Transverse colon (tissue), 4 donors: Measurements from ENCODE around the gene KIAA1217. TPM values are rescaled to one million over a fixed set of nuclear protein-coding genes. Genes with fewer than 3 reads are reported as not detected.

Source experiments
- DNase-seq: peaks from one replicate; pipeline ENCODE4 v3.0.0-alpha.2; 2019
- H3K27ac ChIP-seq, 4 donors: fragments of 200-600 bp; sonication (generic); 2 replicates each; pipeline ENCODE4 v1.5.1; 2016 to 2018; ENCODE audit warnings: inconsistent platforms in 4 of 4
- H3K27me3 ChIP-seq: fragments of 200-600 bp; sonication (generic); 2 replicates; pipeline ENCODE4 v1.5.1; 2017; ENCODE audit warnings: inconsistent platforms
- H3K36me3 ChIP-seq, 4 donors: fragments of 200-600 bp; sonication (generic); 2 replicates each; pipeline ENCODE4 v1.5.1; 2017 to 2019; ENCODE audit warnings: inconsistent platforms in 4 of 4
- H3K4me1 ChIP-seq, 4 donors: fragments of 200-600 bp; sonication (generic); 2 replicates each; pipeline ENCODE4 v1.5.1; 2017 to 2020; ENCODE audit warnings: inconsistent platforms in 4 of 4
- H3K4me3 ChIP-seq, 4 donors: fragments of 200-600 bp; sonication (generic); 1 replicate in 1 of 4; 2 replicates in 3 of 4; pipeline versions ENCODE4 v1.5.1 to v1.6.1; 2017 to 2019; ENCODE audit warnings: inconsistent platforms in 4 of 4
- H3K9me3 ChIP-seq, 2 donors: fragments of 200-600 bp; sonication (generic); 2 replicates each; pipeline ENCODE4 v1.5.1; 2017 to 2019; ENCODE audit warnings: inconsistent platforms in 2 of 2
- CTCF ChIP-seq, 5 experiments: fragments of 200-600 bp in 3 of 5; fragments of 450-650 bp in 2 of 5; sonication (generic) in 3 of 5; IDR thresholded peaks; 1 replicate in 2 of 5; 2 replicates in 3 of 5; pipeline ENCODE4 v1.5.1; 2016 to 2017; ENCODE audit warnings: antibody characterized with exemption in 5 of 5, inconsistent platforms in 3 of 5, mild to moderate bottlenecking in 2 of 5, moderate library complexity in 1 of 5
- EP300 ChIP-seq: sonication (generic); formaldehyde crosslinking; IDR thresholded peaks from one replicate; pipeline ENCODE4 v1.6.1; 2017; ENCODE audit warnings: antibody characterized with exemption, low read depth
- POLR2A ChIP-seq: fragments of 450-650 bp; IDR thresholded peaks from one replicate; pipeline ENCODE4 v1.6.1; 2016; ENCODE audit warnings: antibody characterized with exemption, mild to moderate bottlenecking, moderate library complexity
- POLR2AphosphoS5 ChIP-seq, 3 donors: sonication (generic); formaldehyde crosslinking; IDR thresholded peaks; one replicate each; pipeline ENCODE4 v1.6.1; 2016; ENCODE audit warnings: antibody characterized with exemption in 3 of 3
- WGBS, 2 donors: methylation state at CpG; one replicate each; pipeline ENCODE4 v1.1.5; 2018; ENCODE audit warnings: low coverage in 1 of 2; 5-methylcytosine and 5-hydroxymethylcytosine counted together
- in situ Hi-C, 4 donors: fragments of 200-750 bp; cut with MboI; loops; one replicate each; pipeline versions ENCODE4 v1.15.0 to v1.15.1; 2017; ENCODE audit warnings: low sequenced_read_pairs in 3 of 4, low pct_ligation_motif_present in 1 of 4, low pct_unique_long_range_greater_than_20kb in 1 of 4
- intact Hi-C: fragments of 100-400 bp; cut with DNase I; formaldehyde crosslinking; loops from one replicate; pipeline ENCODE4 v1.15.1; 2023; ENCODE audit warnings: low total_unique reads
- total RNA-seq, 4 donors: library from RNA; depleted of rRNA; stranded (reverse); fragments of >200 nt; gene quantifications; one replicate each; pipeline ENCODE4 v1.1.0, GENCODE V29; 2016

Gene KIAA1217
- total RNA-seq, 4 donors from 2014 or later = 56.5 to 175 (median 72.0) TPM

GRCh38 chr10:24553051-24553612 is 344.2 kb downstream of the KIAA1217 start:
- Histone ChIP-seq H3K9me3 (no peaks in the 10 kb centered on the region), H3K27me3 (no peaks in the 10 kb centered on the region), H3K4me1 (peaks cover 0 to 12% (median 10%) of the 10 kb centered on the region in 4 donors), H3K36me3 (no peaks in the 10 kb centered on the region), H3K4me3 (no peak overlapping the region), H3K27ac (no peak overlapping the region)
- no peak for DNase-seq
- TF ChIP-seq EP300 = no peak
- no peak for TF ChIP-seq POLR2AphosphoS5 (IDR thresholded peaks at IDR 0.05)
- no peak for TF ChIP-seq POLR2A
- no peak for TF ChIP-seq CTCF (IDR thresholded peaks at IDR 0.05)
- in situ Hi-C loops = loop anchor here in 1 of 4 donors (25.0 kb wide), 1 partner anchor 1391 kb away; no protein-coding TSS in a partner anchor
- intact Hi-C loops = no loop called here
- 43 to 72% methylated on average over 1 to 10 of the region's 10 CpGs for WGBS, 2 donors

DNA sequence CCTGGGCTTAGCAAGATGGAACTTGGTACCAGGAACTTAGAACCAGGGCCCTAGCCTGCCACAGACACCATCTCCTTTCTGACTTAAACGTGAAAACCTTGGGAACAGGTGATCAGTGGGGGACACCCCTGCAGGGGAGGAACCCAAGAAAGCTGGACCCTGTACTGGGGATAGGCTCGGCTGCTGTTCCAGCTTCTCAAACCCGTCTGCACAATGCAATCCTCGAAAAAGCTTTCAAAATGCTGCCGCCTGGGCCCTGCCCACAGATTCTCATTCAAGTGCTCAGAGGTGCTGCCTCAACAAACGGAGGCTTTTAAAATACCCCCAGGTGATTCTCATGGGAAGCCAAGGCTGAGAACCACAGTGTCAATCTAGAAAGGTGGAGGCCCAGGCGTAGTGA is 345.1 kb downstream of the KIAA1217 start:
- in situ Hi-C loops = loop anchor here in 1 of 4 donors (25.0 kb wide), 1 partner anchor 1392 kb away; no protein-coding TSS in a partner anchor
- H3K4me3 ChIP-seq = no peak overlapping the region
- H3K9me3 ChIP-seq = no peaks in the 10 kb centered on the region
- H3K27me3 ChIP-seq = no peaks in the 10 kb centered on the region
- H3K27ac ChIP-seq = no peak overlapping the region
- 80 to 86% methylated on average over 1 to 7 of the region's 7 CpGs for WGBS, 2 donors
- H3K4me1 ChIP-seq = peaks cover 0 to 12% (median 10%) of the 10 kb centered on the region in 4 donors
- TF ChIP-seq EP300 = no peak
- no peak for TF ChIP-seq POLR2A
- TF ChIP-seq POLR2AphosphoS5 (IDR thresholded peaks at IDR 0.05) = no peak
- TF ChIP-seq CTCF (IDR thresholded peaks at IDR 0.05) = no peak
- DNase-seq = no peak
- intact Hi-C loops = no loop called here
- no peaks in the 10 kb centered on the region for H3K36me3 ChIP-seq

DNA sequence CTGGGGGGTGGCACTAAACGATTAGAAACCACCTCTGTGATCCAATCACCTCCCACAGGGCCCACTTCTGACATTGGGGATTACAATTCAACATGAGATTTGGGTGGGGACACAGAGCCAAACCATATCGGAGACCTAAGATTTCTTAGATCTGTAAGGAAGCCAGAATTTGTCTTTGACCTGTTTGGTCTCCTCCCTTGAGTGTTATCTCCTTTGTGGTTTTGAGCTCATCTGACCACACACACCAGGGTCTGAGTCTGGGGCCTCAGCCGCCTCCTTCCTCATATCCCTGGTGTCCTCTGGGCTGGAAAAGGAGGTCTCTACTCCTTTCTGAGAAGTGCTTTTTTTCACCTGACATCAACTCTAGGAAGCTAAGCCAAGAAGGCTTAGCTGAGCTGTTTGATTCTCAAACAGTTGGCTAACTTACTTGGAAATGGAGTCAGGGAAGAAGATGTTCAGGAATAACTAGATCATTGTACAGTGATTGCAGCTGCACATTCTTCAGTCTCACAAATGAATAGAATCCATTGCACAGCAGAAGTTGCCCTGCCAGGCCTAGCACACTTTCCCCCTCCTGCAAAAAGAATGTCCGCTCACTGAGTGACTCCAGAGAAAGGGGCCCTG is 347.3 kb downstream of the KIAA1217 start:
- Histone ChIP-seq H3K4me1 (peaks cover 0 to 10% (median 9%) of the 10 kb centered on the region in 4 donors), H3K27me3 (no peaks in the 10 kb centered on the region), H3K9me3 (no peaks in the 10 kb centered on the region), H3K27ac (no peak overlapping the region), H3K4me3 (no peak overlapping the region), H3K36me3 (no peaks in the 10 kb centered on the region)
- WGBS, 2 donors = 83 to 85% methylated on average over 2 to 4 of the region's 4 CpGs
- in situ Hi-C loops = loop anchor here in 1 of 4 donors (25.0 kb wide), 1 partner anchor 1394 kb away; no protein-coding TSS in a partner anchor
- DNase-seq = no peak
- TF ChIP-seq CTCF (IDR thresholded peaks at IDR 0.05) = no peak
- intact Hi-C loops = no loop called here

DNA sequence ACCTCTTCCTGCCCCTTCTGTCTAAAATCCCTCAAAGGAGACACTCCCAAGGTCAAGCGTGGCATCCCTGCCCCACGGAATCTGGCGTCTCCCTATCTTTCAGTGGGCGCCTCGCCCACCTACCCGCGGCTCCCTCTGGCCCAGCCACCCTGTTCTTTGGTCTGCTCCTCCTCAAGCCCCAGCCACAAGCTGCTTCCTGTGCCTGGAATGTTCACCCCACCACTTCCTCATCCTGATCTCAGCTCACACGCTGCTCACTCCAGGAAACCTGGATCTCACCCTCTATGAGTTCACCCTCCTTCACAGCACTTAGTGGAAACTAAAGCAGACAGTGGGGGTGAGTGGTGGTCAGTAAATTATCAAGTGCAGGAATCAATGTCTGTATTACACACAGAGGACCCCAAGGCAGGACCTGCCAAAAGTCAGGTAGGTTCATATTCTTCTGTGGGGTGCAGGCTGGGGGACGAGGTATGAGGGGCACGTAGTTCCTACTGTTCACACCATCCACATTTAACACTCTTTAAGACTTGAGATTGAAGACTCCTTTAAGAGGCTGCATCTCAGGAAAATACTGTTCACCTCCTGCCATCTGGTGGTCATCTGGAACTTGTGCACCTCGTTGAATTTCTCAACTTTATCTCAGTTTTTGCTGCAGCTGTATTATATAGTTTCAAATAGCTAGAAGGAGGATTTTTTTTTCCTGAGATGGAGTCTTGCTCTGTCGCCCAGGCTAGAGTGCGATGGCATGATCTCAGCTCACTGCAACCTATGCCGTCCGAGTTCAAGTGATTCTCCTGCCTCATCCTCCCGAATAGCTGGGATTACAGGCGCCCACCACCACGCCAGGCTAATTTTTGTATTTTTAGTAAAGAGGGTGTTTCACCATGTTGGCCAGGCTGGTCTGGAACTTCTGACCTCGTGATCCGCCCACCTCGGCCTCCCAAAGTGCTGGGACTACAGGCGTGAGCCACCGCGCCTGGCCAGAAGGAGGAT is 348.1 kb downstream of the KIAA1217 start:
- no peaks in the 10 kb centered on the region for H3K27me3 ChIP-seq
- peaks cover 0 to 3% (median under 1%) of the 10 kb centered on the region in 4 donors for H3K4me1 ChIP-seq
- no peak overlapping the region for H3K27ac ChIP-seq
- H3K9me3 ChIP-seq = no peaks in the 10 kb centered on the region
- peak; percentile 28 for DNase-seq
- no peak overlapping the region for H3K4me3 ChIP-seq
- TF ChIP-seq POLR2AphosphoS5 (IDR thresholded peaks at IDR 0.05) = no peak
- peak; percentile 56 to 65 (median 61) for TF ChIP-seq CTCF (IDR thresholded peaks at IDR 0.05)
- 17 to 54% methylated on average over 11 to 24 of the region's 24 CpGs for WGBS, 2 donors
- H3K36me3 ChIP-seq = no peaks in the 10 kb centered on the region
- in situ Hi-C loops = loop anchor here in 1 of 4 donors (25.0 kb wide), 1 partner anchor 1395 kb away; no protein-coding TSS in a partner anchor
- intact Hi-C loops = no loop called here
